HG02642 (cell line): ENCODE data around the gene C10orf62.
"Not testable (repeated sequence)": the region's sequence is repeated elsewhere in the genome, so short reads cannot be mapped to it uniquely, and the experiment has no call there.

Experiments used
- ATAC-seq: cut with Tn5 transposase; IDR thresholded peaks from one replicate; pipeline ENCODE4 v1.9.1; 2021; ENCODE audit warnings: mild to moderate bottlenecking; ENCODE audit not compliant: unreplicated experiment, poor library complexity

The C10orf62 gene

DNA sequence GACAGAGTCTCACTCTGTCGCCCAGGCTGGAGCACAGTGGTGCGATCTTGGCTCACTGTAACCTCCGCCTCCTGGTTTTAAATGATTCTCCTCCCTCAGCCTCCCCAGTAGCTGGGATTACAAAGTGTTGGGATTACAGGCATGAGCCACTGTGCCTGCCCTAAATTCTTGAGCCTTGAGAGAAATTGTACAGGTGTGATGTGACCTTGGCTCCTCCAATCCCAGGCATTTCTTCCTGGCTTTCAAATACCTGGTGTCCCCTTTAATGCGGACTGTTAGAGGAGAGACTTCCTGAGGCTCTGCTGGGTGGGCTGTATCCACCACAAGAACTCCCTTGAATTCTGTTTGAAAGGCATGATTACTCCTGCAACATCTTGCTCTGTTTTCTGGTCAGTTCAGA, 28.8 kb downstream of the C10orf62 start:
- no peak for ATAC-seq

DNA sequence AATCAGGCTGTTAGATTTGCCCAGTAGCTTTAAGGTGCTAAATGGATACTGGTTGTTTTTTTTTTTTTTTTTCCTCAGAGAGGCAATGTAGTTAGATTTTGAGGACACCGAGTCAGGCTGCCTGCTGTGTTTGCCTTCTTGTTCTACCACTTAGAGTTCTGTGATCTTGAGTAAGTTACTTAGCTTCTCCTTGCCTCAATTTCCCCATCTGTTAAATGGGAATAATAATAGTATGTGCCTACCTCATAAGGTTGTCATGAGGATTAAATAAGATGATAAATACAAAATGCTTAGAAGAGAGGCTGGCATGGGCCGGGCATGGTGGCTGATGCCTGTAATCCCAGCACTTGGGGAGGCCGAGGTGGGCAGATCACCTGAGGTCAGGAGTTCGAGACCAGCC, 29.2 kb downstream of the C10orf62 start:
- no peak for ATAC-seq

DNA sequence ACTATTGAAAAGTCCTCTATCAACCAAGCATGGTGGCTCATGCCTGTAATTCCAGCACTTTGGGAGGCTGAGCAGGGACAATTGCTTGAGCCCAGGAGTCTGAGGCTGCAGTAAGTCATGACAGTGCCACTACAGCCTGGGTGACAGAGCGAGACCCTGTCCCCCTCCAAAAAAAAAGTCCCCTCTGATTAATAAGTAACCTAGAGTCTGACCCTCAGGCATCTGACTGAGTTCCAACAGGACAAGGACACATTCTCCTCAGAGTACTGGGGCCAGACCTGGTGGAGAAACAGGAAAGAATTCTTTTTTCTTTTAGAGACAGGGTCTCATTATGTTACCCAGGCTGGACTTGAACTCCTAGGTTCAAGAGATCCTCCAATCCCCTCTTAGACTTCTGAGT, 33.8 kb downstream of the C10orf62 start:
- ATAC-seq = no peak

DNA sequence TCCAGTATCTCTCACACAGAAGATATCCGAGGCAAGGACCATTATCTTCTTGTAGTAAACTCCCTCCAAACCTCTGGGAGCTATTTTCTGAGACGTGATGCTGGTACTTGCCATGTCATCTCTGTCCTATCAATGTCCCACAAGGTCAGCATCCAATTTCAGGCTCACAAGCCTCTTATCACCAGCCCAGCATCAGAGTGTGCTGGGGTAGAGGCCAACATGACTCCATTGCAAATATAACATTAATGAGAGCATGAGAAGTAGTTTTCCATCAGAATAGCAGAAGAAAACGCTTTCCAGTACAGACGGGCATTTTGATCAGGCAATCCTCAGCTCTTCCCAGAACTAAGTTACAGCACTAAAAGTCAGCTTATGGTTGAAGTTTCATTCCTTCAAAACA, 38.2 kb downstream of the C10orf62 start:
- no peak for ATAC-seq

DNA sequence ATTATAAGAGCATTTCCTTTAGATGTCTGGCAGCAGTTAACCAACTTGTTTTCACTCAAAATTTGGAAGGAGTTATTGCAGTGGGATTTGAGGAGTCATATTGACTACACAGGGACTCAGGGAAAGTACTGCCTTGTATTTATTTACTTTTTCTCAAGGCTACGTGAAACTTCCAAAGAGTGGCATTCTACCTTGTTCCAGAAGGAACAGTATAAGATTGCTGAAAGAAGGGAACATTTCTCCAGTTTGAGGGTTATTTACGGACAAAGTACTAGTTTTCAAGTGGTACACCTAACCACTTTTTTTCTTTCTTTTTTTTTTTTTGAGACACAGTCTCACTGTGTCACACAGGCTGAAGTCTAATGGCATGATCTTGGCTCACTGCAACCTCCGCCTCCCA, 38.7 kb downstream of the C10orf62 start:
- ATAC-seq = no peak

DNA sequence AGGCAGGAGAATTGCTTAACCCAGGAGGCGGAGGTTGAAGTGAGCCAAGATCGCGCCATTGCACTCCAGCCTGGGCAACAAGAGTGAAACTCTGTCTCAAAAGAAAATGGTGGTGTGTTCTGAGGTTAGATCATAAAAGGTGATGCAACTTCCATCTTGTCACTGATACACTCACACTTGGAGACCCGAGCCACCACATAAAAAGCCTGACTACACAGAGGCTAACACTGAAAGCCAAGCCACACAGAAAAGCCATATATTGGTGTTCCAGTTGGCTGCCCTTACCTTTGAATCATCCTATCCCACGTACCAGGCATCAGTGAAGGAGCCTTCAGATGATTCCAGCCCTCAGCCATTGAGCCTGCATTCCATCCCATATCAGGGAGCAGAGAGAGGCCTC, 39.8 kb downstream of the C10orf62 start:
- no peak for ATAC-seq

DNA sequence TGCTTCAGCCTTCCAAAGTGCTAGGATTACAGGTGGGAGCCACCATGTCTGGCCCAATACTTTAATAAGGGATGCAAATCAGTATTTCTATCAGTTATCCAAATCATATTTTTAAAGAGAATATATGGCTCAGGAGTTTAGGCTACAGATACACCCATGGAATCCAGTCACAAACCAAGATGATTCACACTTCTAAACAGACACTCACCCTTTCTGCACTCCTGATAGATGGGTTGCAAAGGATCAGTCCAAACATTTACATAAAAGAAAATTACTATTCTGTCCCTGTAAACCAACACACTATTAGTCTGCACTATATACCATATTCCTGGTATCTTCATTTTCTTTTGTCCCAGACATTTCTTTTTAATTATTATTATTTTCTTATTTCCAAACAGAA, 41.6 kb downstream of the C10orf62 start:
- ATAC-seq = no peak

DNA sequence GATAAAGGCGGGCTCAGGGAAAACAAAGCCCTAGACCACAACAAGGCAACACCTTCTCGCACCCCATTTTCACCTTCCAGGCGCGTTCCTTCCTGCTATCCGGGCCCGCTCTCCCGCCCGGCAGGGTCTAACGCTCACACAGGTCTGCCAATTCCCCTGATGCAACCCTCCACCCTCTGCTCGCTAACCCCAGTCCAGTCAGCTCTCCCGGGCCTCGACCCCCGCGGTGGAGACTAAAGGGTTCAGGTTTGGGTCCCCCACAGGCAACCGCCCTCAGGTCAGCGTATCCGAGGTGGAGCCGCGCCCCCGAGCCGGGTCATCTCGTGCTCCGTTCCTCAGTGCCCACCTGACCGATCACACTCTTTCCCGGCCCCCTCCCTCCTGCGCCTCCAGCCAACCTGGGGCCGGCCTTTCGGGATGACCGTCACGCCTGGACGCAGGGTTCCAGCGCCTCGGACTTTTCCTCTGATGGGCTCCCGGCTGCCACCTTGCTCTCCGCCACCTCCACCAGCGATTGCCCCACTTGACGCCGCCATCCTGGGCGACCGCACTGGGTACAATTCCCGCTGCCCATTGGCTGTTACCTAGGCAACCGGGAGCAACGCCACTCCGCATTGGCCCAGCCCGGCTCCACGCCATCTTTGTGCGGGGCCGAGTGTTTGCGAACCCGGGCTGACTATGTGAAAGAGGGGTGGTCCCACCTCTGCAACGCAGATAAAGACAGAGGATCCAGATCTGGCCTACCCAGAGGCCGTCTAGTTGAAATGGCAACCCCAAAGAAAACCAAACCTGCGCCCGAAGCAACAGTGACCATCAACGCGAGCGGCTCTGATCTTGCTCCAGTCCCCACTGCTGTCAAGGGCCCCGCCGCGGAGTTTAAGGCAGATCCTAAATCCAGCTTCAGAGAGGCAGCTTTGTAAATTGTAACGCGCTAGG, 43.7 kb downstream of the C10orf62 start, which contains the start of gene MORN4:
Gene MORN4, minus strand, starts transcription at position 552 of the 936 bp plus-strand sequence. CDS start 13,847 bp downstream, outside the sequence.
- peak; percentile 100 for ATAC-seq

DNA sequence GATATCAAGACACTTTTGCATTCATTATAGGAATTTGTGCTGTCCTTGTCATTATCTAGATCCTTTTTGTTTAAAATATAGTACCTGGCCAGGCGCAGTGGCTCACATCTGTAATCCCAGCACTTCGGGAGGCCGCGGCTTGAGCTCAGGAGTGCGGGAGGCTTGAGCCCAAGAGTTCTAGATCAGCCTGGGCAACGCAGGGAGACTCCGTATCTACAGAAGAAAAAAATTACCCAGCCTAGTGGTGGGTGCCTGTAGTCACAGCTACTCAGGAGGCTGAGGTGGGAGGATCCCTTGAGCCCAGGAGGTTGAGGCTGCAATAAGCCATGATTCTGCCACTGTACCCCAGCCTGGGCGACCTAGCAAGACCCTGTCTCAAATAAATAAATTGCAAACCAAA, 44.4 kb downstream of the C10orf62 start:
- no peak for ATAC-seq

DNA sequence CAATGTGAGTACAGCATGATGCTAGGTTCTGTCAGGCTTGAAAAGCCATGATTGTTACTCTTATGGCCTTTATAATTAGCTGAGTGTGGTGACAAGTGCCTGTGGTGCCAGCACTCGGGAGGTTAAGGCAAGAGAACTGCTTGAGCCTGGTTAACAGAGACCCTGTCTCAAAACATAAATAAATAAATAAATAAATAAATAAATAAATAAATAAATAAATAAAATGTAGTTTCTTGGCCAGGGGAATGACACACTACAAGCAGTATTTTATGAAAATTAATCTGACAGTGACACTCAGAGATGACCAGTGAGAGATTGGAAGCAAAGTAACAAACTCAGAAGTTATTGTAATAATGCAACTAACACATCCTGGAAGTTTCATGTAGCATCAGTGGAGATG, 46.1 kb downstream of the C10orf62 start:
- ATAC-seq = no peak

DNA sequence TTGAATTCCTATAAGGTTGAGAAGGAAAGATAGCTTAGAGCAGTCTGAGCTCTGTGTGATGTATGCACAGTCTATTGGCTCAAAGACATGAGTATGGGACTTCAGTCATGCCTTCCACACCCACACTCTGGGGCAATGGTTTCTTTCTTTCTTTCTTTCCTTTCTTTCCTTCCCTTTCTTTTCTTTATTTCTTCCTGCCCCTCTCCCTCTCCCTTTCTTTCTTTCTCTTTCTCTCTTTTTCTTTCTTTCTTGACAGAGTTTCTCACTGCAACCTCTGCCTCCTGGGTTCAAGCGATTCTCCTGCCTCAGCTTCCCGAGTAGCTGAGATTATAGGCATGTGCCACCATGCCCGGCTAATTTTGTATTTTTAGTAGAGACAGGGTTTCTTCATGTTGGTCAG, 49.6 kb downstream of the C10orf62 start:
- ATAC-seq = not testable (repeated sequence)

DNA sequence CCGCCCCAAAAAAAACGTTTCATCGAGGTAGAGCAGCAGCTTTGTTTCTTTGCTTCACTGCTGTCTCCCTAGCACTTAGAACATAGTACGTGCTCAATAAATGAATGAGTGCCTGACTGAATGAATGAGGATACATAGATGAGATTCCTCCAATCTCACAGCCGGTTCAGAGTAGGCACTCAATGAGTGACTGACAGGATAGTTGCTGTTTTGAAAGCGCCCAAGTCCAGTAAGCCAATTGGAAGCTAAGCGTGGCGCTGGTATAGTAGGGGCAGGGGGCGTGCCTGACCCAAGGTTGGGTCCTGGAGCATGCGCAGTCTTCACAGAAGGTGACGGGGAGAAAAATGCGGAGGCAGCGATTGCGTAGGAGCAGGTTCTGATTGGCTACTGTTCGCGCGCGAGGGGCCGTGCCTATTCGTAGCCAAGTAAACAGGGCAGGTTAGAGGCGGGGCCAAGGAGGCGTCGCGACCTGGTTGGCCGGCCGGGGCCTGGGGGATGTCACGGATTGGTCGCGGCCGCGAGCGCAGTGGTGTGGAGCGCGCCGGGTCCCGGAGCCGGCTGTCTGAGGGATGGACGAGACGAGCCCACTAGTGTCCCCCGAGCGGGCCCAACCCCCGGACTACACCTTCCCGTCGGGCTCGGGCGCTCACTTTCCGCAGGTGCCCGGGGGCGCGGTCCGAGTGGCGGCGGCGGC, 50.8 kb downstream of the C10orf62 start, which contains the start of gene PI4K2A:
Gene PI4K2A, plus strand, starts transcription at position 498 of the 694 bp plus-strand sequence. Its CDS starts 72 bp downstream, at position 570.
- ATAC-seq = peak; percentile 99
